IgD-negative memory B cell (primary cell): ENCODE measurements around the gene KIAA1217. TPM values are rescaled to one million over a fixed set of nuclear protein-coding genes. Genes with fewer than 3 reads are reported as not detected.

Source experiments
- H3K27ac Mint-ChIP-seq, 3 donors: one replicate each; pipeline ENCODE4 v1.8.0; 2020 to 2022; ENCODE audit warnings: mild to moderate bottlenecking in 3 of 3, mixed read lengths in 3 of 3, moderate library complexity in 1 of 3
- H3K27me3 Mint-ChIP-seq: one replicate; pipeline ENCODE4 v1.8.0; 2021; ENCODE audit warnings: mixed read lengths
- H3K36me3 Mint-ChIP-seq: one replicate; pipeline ENCODE4 v1.8.0; 2020; ENCODE audit warnings: mild to moderate bottlenecking, mixed read lengths
- H3K4me1 Mint-ChIP-seq, 3 donors: one replicate each; pipeline ENCODE4 v1.8.0; 2020 to 2022; ENCODE audit warnings: mixed read lengths in 3 of 3, mild to moderate bottlenecking in 1 of 3
- H3K4me3 Mint-ChIP-seq, 4 donors: one replicate each; pipeline ENCODE4 v1.8.0; 2020 to 2022; ENCODE audit warnings: mild to moderate bottlenecking in 4 of 4, mixed read lengths in 4 of 4, moderate library complexity in 3 of 4
- H3K9me3 Mint-ChIP-seq, 3 donors: one replicate each; pipeline ENCODE4 v1.8.0; 2020 to 2021; ENCODE audit warnings: mixed read lengths in 3 of 3, mild to moderate bottlenecking in 1 of 3
- polyA plus RNA-seq: library from polyadenylated mRNA; unstranded; fragments of 300-500 nt; fragmentation: Illumina TruSeq; gene quantifications from one replicate; pipeline ENCODE4 v1.2.3, GENCODE V29; 2021

KIAA1217 gene
- polyA plus RNA-seq, 1 donor from 2014 or later, result not detected

DNA sequence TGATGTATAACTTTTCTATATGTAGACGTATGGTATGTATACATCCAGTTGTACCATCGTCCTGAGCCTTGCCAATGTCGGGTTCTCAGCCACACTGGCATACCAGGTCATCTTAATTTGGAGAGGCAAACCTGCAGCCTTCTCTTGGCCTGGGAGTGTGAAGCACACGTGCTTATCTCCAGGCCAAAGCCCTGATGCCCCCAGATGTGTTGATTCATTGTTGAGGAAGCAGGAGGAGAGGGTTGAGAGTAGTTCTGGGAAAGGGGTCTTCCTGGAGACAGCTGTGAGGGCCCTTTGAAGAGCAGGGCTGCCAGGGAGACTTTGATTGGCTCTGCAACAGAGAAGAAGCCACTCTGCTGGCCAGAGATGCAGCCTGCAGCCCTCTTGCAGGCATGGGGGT is 359.1 kb downstream of the KIAA1217 start:
- H3K27me3 Mint-ChIP-seq, result peaks cover 14% of the 10 kb centered on the region
- H3K27ac Mint-ChIP-seq, result no peak overlapping the region
- peaks cover 0 to 3% (median 0%) of the 10 kb centered on the region in 3 donors for H3K4me1 Mint-ChIP-seq
- H3K36me3 Mint-ChIP-seq, result peaks cover 3% of the 10 kb centered on the region
- no peak overlapping the region for H3K4me3 Mint-ChIP-seq
- H3K9me3 Mint-ChIP-seq, result no peaks in the 10 kb centered on the region

DNA sequence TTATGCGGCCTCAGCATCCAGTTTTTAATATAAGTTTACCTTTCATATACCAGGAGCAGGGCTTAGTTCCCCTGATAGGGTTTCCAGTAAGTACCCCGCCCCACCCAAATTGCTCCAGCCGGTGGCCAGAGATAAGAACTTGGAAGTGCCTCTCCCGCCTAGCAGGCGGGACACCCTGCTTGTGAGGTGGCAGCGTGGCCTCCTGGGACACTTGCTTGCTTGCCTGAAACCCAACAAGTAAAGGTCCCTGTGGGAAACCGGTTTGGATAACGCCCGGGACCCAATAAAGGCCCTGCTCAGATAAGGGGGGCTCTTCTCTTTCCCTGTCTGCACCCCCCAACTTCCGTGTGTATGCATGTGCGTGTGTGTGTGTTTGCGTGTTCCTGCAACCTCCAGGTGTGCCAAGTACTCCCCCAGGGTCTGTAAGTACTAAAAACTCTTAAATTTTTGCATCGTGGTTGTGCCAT is 360.4 kb downstream of the KIAA1217 start:
- peaks cover 14% of the 10 kb centered on the region for H3K27me3 Mint-ChIP-seq
- peaks cover 0 to 3% (median 0%) of the 10 kb centered on the region in 3 donors for H3K4me1 Mint-ChIP-seq
- H3K4me3 Mint-ChIP-seq, result no peak overlapping the region
- H3K9me3 Mint-ChIP-seq, result no peaks in the 10 kb centered on the region
- H3K27ac Mint-ChIP-seq, result no peak overlapping the region
- peaks cover 3% of the 10 kb centered on the region for H3K36me3 Mint-ChIP-seq

GRCh38 chr10:24569828-24570657 is 361.1 kb downstream of the KIAA1217 start:
- peaks cover 0 to 3% (median 0%) of the 10 kb centered on the region in 3 donors for H3K4me1 Mint-ChIP-seq
- H3K27me3 Mint-ChIP-seq, result peaks cover 14% of the 10 kb centered on the region
- no peak overlapping the region for H3K27ac Mint-ChIP-seq

DNA sequence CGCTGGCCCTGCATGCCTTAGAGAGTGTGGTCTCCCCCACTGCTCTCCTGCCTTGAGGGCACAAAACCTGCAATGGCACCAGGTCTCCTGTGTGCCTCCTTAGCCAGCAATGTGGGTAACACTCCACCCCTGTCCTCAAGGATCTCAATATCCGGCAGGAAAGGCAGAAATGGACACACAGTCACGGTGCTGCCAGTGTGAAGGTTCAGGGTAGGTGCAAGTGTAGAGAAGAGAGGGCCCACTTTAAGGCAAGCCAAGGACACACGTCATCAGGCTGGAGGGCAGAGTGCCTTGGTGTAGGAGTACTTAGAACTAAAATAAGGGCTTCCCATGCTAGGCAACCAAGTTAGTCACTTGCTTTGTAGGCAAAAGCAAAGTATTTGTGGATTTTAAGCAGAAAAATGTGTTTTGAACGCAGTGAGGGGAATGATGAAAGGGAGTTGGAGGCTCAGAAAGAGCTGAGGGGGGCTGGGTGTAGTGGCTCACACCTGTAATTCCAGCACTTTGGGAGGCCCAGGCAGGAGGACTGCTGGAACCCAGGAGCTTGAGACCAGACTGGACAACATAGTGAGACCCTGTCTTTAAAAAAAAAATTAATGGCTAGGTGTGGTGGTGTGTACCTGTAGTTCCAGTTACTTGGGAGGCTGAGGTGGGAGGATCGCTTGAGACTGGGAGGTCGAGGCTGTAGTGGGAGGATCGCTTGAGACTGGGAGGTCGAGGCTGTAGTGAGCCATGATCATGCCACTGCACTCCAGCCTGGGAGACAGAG is 361.9 kb downstream of the KIAA1217 start:
- no peak overlapping the region for H3K4me3 Mint-ChIP-seq
- H3K9me3 Mint-ChIP-seq, result no peaks in the 10 kb centered on the region
- no peak overlapping the region for H3K27ac Mint-ChIP-seq
- H3K36me3 Mint-ChIP-seq, result peaks cover 2% of the 10 kb centered on the region
- peaks cover 12% of the 10 kb centered on the region for H3K27me3 Mint-ChIP-seq
- peaks cover 0 to 3% (median 0%) of the 10 kb centered on the region in 3 donors for H3K4me1 Mint-ChIP-seq

More at GRCh38 chr10:24569828-24570657, 361.1 kb downstream of the KIAA1217 start:
- no peaks in the 10 kb centered on the region for H3K9me3 Mint-ChIP-seq
- no peak overlapping the region for H3K4me3 Mint-ChIP-seq
- H3K36me3 Mint-ChIP-seq, result peaks cover 3% of the 10 kb centered on the region

DNA sequence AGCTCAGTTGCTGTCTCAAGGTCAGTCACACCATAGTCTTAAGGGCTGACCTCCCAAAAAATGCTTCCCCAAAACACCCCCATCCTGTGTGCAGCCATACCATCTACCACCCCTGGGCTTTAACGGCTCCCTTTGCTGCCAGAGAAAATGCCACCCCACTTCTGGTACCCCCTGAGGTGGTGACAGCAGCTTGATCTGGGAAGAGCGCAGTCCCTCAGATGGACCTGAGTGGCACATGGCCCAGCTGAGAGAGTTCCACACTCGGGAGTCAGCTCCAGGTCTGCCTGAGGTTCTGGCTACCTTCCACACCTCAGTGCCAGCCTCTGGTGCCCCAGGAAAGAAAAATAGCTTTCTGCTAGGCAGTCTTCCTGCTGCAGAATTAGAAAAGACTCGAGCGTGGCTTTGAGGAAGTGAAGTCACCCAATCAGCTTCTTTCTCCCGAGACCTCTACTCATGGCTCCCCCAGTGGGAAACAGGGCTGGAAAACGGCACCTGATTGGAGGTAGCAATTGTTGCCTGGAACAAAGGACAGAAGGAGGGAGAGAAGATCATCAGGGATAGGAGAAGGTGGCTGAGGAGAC is 363.0 kb downstream of the KIAA1217 start:
- Mint-ChIP-seq H3K27ac (no peak overlapping the region), H3K36me3 (peaks cover 2% of the 10 kb centered on the region), H3K27me3 (peaks cover 12% of the 10 kb centered on the region), H3K4me1 (peaks cover 0 to 3% (median 0%) of the 10 kb centered on the region in 3 donors), H3K9me3 (peaks cover 0 to 5% (median 2%) of the 10 kb centered on the region in 3 donors), H3K4me3 (no peak overlapping the region)

GRCh38 chr10:24574161-24574560 is 365.2 kb downstream of the KIAA1217 start:
- peaks cover 2 to 9% (median 3%) of the 10 kb centered on the region in 3 donors for H3K9me3 Mint-ChIP-seq
- no peak overlapping the region for H3K27ac Mint-ChIP-seq
- H3K27me3 Mint-ChIP-seq, result peaks cover 12% of the 10 kb centered on the region
- H3K36me3 Mint-ChIP-seq, result no peaks in the 10 kb centered on the region
- H3K4me3 Mint-ChIP-seq, result no peak overlapping the region
- peaks cover 0 to 3% (median 0%) of the 10 kb centered on the region in 3 donors for H3K4me1 Mint-ChIP-seq

GRCh38 chr10:24574578-24575155 is 365.7 kb downstream of the KIAA1217 start:
- Mint-ChIP-seq H3K27me3 (peaks cover 10% of the 10 kb centered on the region), H3K9me3 (peaks cover 2 to 9% (median 3%) of the 10 kb centered on the region in 3 donors), H3K4me3 (no peak overlapping the region), H3K4me1 (peaks cover 0 to 4% (median 0%) of the 10 kb centered on the region in 3 donors), H3K27ac (no peak overlapping the region), H3K36me3 (no peaks in the 10 kb centered on the region)

GRCh38 chr10:24575481-24576002 is 366.6 kb downstream of the KIAA1217 start:
- Mint-ChIP-seq H3K36me3 (no peaks in the 10 kb centered on the region), H3K27ac (no peak overlapping the region), H3K9me3 (peaks cover 2 to 9% (median 3%) of the 10 kb centered on the region in 3 donors), H3K4me3 (no peak overlapping the region), H3K27me3 (peaks cover 6% of the 10 kb centered on the region), H3K4me1 (peaks cover 0 to 4% (median 0%) of the 10 kb centered on the region in 3 donors)

GRCh38 chr10:24579448-24579847 is 370.5 kb downstream of the KIAA1217 start:
- Mint-ChIP-seq H3K27ac (no peak overlapping the region), H3K36me3 (peaks cover 5% of the 10 kb centered on the region), H3K4me3 (no peak overlapping the region), H3K4me1 (peaks cover 0 to 1% (median 0%) of the 10 kb centered on the region in 3 donors), H3K9me3 (peaks cover 2 to 9% (median 3%) of the 10 kb centered on the region in 3 donors), H3K27me3 (no peaks in the 10 kb centered on the region)

DNA sequence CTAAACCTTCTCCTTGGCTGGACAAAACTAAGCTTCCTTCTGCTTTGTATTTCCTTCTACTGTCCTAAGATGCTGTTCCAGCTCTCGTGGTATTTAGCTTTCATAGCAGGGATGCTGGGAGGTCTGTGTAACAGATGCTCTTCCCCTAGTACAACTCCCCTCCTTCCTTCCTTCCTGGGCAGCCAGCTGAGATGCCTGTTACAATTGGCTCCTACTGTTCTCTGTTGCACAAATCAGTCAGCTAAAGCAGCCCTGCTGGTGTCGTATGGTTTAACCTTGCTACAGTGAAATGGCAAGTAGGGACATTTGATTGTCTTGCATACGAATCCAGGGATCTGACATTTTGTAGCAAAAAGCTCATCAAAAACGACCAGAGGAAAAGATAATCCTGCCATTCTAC is 371.0 kb downstream of the KIAA1217 start:
- Mint-ChIP-seq H3K36me3 (peaks cover 6% of the 10 kb centered on the region), H3K9me3 (peaks cover 2 to 9% (median 3%) of the 10 kb centered on the region in 3 donors), H3K27ac (no peak overlapping the region), H3K4me3 (no peak overlapping the region), H3K4me1 (peaks cover 0 to 1% (median 0%) of the 10 kb centered on the region in 3 donors), H3K27me3 (no peaks in the 10 kb centered on the region)

- H3K4me3 Mint-ChIP-seq, result no peak overlapping the region
- no peaks in the 10 kb centered on the region for H3K4me1 Mint-ChIP-seq
- H3K36me3 Mint-ChIP-seq, result peaks cover 30% of the 10 kb centered on the region
- H3K27ac Mint-ChIP-seq, result no peak overlapping the region
- H3K27me3 Mint-ChIP-seq, result no peaks in the 10 kb centered on the region
- H3K9me3 Mint-ChIP-seq, result peaks cover 0 to 2% (median 0%) of the 10 kb centered on the region in 3 donors
Measured at GRCh38 chr10:24589265-24589664, 380.3 kb downstream of the KIAA1217 start.

DNA sequence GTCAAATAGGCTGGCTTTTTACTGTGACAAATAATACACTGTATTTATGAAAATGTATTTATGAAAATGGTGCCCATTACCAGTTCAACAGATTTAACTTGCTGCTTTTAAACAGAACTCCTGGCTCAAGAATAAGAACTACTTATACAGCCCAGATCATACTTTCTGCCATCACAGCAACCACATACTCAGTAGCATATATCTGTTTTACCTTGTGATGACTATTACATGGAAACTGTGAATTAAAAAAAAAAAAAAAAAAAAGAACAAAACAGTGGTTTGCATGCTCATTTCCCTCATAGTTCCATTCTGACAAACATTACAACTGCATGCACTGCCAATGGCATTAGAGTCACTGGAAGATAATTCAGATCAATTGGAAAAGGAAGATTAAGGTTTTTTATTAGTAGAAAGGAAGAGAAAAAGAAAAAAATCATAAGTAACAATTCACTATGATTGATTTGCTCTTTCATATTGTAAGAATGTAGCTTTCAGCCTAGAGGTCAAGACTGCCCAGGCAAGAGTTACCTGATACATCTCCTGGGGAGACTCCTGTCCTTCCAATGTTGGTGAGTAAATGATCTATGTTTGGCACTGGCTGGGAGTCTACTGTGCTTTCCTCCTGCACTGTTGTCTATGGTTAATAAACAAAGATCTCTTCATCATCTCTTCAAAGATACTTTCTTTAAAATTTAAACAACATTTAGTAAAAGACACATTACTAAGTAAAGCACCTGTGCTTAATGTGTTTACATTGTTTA is 381.9 kb downstream of the KIAA1217 start:
- Mint-ChIP-seq H3K36me3 (peaks cover 21% of the 10 kb centered on the region), H3K27ac (no peak overlapping the region), H3K4me3 (no peak overlapping the region)

DNA sequence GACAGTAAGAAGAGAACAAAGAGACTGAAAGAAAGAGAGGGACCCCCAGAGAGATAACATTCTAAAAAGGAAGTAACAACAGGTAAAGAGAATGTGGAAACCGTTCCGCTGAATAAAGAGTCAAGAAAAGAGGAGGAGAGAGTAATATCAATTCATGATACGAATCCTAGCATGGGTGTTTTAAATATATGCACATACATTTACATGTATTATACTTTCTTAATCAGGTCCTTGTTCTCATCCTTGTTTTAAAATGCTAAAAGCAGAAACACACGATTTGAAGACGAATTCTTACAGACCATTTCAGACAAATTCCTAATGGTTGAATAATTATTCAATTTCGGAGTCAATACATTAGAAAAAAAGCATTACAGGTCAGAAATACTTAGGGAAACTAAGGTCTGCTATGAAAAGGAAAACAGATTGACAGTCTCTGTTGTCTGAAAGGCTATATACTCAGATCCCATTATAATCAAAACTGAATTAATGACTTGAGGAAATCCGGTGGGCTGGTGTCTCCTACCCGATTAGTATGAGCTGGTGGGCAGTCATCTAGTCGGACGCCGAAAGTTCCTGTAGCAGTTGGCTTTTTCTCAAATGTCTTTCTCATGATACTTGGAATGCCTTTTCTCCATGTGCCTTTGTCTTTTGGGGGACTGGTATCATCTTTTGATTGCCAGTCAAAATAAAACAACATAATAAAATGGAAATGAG is 387.4 kb downstream of the KIAA1217 start:
- H3K9me3 Mint-ChIP-seq, result no peaks in the 10 kb centered on the region
- H3K27me3 Mint-ChIP-seq, result no peaks in the 10 kb centered on the region
- H3K4me3 Mint-ChIP-seq, result no peak overlapping the region
- no peak overlapping the region for H3K27ac Mint-ChIP-seq
- H3K36me3 Mint-ChIP-seq, result peaks cover 19% of the 10 kb centered on the region
- no peaks in the 10 kb centered on the region for H3K4me1 Mint-ChIP-seq

More for the DNA sequence above, 381.9 kb downstream of the KIAA1217 start:
- Mint-ChIP-seq H3K9me3 (peaks cover 0 to 2% (median 0%) of the 10 kb centered on the region in 3 donors), H3K4me1 (no peaks in the 10 kb centered on the region), H3K27me3 (no peaks in the 10 kb centered on the region)
